HuH-7.5 (cell line): ENCODE results near the gene SLC30A3.
A peak's percentile ranks its signal among the peaks of the same experiment; 100 is the strongest.
"Not testable (repeated sequence)": the region's sequence is repeated elsewhere in the genome, so short reads cannot be mapped to it uniquely, and the experiment has no call there.

Experiments used
- DNase-seq: peaks from one replicate; pipeline ENCODE4 v3.0.0; 2011; ENCODE audit warnings: low spot score

SLC30A3 gene

DNA sequence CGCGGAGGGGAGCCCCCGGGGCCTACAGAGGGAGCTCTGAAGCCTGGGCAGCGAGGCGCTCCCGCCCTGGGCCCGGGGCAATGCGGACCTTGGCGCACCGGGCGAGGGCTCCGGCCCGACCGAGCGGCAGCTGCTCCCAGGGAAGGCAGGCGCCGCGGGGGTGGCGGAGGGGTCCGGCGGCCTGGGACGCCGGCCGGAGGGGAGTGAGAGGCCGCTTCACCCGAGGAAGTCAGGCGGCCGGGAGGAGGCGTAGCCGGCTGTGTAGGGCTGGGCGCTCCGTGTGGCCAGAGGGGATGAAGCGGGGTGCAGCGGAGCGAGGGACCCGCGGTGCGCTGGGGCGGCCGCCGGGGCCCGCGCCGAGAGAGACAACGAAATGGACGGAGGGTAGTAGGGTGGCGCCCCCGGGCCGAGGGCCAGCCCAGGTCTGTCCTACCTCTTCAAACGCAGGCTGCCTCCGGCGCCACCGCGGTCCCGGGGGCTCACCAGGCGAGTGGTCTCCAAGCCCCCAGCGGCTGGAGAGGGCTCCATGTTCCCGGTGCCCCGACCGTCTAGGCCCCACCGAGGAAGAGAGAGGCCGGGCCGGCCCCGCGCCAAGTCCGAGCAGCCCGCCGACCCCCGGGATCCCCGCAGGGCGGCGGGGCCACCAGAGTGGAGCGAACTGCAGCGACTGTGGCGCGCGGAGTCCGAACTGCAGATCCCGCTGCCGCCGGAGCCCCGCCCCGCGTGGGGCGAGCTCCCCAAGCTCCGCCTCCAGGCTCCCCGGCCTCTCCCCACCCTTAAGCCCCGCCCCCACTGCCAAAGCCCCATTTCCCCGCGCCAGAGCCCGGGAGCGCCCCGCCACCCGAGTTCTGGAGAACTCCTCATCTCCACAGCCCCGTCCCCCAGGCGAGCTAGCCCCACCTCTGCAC lies at the start of gene SLC30A3:
Gene SLC30A3 (minus strand): TSS at position 669 of the 908 bp plus-strand sequence. CDS start 141 bp downstream, at position 528.
- peak; percentile 90 for DNase-seq

- no peak for DNase-seq
These were observed 49.3 kb upstream of the SLC30A3 start for GRCh38 chr2:27312152-27312551.

DNA sequence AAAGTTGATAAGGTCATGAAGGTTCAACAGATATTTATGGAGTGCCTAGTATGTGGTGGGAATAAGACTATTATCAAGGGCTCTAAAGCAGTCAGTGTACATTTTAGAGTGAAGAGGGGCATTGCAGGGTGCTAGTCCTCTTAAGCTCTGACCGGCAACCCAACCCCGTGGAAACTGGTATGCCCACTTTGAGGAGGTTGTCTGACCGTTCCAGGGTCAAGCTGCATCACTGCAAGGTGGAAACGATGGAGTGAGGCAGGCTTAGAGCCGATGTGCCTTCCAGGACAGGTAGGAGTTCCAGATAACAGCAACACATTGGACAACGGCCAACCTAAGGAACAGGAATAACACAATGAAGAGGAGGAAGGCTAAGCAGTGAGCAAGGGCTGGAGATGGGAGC lies 46.8 kb upstream of the SLC30A3 start:
- no peak for DNase-seq

DNA sequence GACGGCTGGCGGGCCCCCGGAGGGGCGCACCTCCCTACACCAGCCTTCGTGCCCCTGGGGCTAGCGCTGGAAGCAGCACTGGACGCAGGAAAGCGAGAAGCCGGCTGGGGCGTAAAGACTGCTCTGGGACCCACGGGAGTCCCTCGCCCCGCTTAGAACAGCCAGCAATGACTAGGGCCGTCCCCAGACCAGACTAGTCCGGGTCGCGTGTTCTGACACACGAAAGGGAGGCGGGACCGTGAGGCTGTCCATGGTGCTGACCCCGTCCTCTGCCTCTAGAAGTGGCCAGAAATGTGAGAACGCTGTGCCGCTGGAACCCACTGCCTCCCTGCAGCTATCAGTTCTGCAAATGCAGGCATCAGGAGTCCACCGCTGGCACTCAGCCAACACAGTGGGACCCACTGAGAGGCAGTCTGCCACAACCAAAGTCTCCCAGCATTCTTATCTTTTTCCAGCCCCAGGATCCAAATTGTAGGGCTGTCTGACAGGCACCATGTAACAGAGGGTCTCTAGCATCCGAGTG lies 45.6 kb upstream of the SLC30A3 start, which contains the start of gene UCN:
Gene UCN (minus strand): TSS at position 87 of the 523 bp plus-strand sequence. CDS start 550 bp downstream, outside the sequence.
- no peak for DNase-seq

GRCh38 chr2:27307545-27308358 lies 44.9 kb upstream of the SLC30A3 start:
- no peak for DNase-seq

- DNase-seq = no peak
These were observed 44.4 kb upstream of the SLC30A3 start for GRCh38 chr2:27307287-27307544.

DNA sequence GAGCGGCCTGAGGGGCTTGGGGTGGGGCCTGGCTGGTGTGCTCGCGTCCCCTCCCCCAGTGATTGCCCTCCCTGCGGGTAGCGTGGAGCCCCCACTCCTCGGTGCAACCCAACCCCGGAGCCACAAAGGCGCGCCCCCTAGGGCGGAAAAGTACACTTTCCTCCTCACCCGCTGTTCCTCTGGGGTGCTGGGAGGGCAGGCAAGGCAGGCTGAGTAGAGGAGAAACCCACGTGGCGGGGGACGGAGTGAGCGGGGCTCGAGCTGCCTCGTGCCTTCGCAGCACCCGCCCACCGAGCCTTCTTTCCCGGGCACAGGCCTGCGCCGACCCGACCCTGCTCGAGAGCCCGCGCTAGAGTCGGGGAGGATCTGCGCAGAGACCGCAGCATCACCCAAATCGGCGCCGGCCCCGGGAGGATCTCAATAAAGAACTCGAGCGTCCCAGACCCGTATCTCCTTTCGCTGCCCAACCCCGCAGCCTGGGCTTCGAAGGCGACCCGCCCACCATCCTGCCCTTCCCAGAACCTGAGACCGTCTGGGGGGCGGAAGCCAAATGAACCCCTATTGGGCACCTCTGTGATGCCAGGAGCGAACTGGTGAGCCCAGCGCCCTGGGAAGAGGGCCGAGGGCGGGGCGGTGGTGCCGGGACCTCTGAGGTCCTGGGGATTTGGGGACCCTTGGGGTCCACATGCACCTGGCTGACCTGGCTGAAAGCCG lies 43.9 kb upstream of the SLC30A3 start:
- DNase-seq = no peak

DNA sequence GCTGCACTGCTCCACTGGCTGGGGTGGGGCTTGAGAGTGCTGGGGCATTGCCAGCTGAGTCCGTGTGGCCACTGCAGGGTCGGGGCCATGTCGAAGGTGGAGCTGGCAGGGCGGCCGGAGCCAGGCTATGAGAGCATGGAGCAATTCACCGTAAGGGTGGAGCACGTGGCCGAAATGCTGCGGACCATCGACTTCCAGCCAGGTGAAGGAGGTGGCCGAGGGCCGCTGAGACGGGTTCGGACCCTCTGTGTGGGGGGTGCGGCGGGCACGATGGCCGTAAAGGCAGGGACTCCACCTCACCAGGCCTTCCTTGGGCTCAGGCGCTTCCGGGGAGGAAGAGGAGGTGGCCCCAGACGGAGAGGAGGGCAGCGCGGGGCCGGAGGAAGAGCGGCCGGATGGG lies 43.3 kb upstream of the SLC30A3 start:
- DNase-seq = no peak

DNA sequence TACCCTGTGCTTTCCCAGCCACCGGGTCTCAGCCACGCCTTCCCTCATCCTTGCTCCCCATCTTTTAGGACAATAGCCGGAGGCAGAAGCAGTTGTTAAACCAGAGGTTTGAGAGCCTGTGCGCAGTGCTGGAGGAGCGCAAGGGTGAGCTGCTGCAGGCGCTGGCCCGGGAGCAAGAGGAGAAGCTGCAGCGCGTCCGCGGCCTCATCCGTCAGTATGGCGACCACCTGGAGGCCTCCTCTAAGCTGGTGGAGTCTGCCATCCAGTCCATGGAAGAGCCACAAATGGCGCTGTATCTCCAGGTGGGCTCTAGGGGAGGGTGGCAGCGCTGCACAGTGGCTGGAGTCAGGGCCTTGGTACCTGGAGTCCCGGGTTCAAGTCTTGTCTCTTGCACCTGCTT lies 42.7 kb upstream of the SLC30A3 start:
- DNase-seq = no peak

GRCh38 chr2:27304488-27305240 lies 41.8 kb upstream of the SLC30A3 start:
- no peak for DNase-seq

GRCh38 chr2:27303093-27304025 lies 40.5 kb upstream of the SLC30A3 start:
- peak; percentile 73 for DNase-seq

DNA sequence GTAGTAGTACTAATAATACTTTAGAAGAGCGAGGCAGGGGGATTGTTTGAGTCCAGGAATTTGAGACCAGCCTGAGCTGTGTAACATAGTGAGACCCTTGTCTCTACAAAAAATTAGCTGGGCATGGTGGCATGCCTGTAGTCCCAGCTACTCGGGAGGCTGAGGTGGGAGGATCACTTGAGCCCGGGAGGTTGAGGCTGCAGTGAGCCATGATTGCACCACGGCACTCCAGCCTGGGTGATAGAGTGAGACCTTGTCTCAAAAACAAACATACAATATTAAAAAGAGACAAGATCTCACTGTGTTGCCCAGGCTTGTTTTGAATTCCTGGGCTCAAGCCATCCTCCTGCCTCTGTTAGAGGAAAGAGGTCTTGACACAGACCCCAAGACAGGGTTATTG lies 37.8 kb upstream of the SLC30A3 start:
- DNase-seq = not testable (repeated sequence)

DNA sequence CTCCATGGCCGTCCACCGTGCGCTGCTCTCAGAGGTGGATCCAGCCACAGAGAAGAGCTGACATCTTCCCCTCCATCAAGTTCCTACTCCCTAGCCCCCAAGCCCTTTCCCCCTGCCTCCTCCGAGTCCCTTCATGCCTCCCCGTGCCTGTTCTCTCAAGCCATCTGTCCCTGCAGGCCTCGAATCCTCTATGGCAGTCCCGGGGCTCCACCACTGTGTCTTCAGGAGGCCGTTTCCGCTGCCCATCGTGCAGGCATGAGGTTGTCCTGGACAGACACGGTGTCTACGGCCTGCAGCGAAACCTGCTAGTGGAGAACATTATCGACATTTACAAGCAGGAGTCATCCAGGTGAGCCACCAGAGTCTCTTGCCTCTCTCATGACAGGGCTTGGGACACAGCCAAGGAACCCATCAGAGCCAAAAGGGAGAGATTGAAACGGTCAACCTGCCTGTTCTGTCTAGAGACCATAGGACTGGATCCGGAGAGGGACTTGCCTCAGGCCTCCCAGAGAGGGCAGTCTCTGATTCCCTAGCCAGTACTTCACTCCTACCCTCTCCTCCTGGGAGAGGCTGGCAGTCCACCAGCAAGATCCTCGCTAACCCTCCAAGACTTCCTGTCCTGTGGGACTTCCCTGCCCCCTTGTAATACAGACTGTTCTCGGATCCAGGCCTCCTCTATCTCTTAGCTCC lies 35.7 kb upstream of the SLC30A3 start:
- no peak for DNase-seq

- no peak for DNase-seq
These were observed 34.3 kb upstream of the SLC30A3 start for GRCh38 chr2:27297195-27297594.

DNA sequence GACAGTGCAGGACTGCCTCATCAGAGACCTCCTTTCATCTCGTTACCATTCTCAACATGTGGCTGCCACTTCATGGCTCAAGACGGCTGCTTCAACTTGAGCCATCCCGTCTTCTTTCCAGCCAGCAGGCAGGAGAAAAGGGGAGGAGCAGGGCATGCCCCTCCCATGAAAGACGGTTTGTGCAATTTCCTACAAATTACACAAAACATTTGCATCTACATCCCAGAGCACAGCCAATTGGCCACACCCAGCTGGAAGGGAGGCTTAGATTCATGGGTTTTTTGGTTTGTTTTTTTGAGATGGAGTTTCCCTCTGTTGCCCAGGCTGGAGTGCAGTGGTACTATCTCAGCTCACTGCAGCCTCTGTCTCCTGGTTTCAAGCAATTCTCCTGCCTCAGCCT lies 33.6 kb upstream of the SLC30A3 start:
- no peak for DNase-seq

DNA sequence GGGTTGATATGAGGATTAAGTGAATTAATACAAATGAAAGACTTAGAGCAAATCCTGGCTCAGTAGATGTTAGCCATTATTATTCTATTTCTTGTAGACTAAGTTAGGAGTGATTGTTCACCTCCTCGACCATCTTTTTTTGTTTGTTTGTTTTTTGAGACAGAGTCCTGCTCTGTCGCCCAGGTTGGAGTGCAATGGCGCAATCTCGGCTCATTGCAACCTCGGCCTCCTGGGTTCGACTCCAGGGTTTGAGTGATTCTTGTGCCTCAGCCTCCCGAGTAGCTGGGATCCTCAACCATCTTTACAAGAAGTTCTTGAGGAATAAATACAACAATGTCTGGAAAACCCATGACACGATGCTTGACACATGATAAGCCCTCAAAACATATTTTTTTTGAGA lies 32.1 kb upstream of the SLC30A3 start:
- DNase-seq = no peak

GRCh38 chr2:27291865-27292264 lies 29.0 kb upstream of the SLC30A3 start:
- DNase-seq = no peak

DNA sequence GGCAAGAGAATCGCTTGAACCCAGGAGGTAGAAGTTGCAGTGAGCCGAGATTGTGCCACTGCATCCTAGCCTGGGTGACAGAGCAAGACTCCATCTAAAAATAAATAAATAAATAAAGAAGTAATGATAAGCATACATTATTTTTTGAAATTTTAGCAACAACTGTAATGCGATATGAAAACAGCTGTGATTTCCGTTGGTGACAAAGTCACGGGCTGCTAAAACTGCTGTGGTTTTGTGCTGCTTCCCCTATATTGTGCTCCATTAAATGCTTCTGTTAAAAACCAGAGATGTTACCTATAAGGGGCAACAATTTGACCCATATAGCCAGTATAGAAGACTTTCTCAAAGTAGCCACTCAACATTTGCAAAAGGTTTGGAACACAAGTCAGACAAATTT lies 27.7 kb upstream of the SLC30A3 start:
- DNase-seq = no peak

DNA sequence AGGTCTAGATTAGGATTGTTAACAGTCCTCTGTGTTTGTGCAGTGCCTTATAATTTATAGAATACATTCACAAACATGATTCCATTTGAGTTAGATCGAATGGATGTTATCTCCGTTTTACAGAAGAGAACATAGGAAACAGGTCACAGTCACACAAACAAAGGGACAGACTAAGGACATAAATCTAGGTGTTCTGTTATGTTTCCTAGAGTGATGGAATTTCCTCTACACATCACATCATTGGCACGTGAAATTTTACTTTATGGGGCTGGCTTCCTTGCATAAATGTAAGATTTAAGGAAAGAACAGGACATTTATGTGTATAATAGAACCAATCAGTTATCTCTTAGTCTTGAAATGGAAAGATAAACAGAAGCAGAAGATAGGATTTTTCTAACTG lies 25.8 kb upstream of the SLC30A3 start:
- no peak for DNase-seq

- no peak for DNase-seq
These were observed 22.6 kb upstream of the SLC30A3 start for GRCh38 chr2:27285481-27285880.
